ENCODE data around the gene OGDHL. TPM values are rescaled to one million over a fixed set of nuclear protein-coding genes. Genes with fewer than 3 reads are reported as not detected.

The OGDHL gene
- total RNA-seq, 4 donors from 2014 or later = 0.62 to 1.8 (median 1.2) TPM

- H3K4me3 ChIP-seq = no peak overlapping the region
- WGBS, 2 donors (ENCODE audit: low coverage in 1 of 2) = 60 to 80% methylated on average over 2 to 4 of the region's 7 CpGs
- ATAC-seq = no peak
Observed at GRCh38 chr10:49696311-49696710, 65.8 kb downstream of the OGDHL start.

GRCh38 chr10:49694466-49694865, 67.7 kb downstream of the OGDHL start:
- peaks cover 0 to 5% (median 0%) of the 10 kb centered on the region in 3 donors for H3K9me3 ChIP-seq
- H3K27me3 ChIP-seq = peaks cover 48% of the 10 kb centered on the region
- 76% methylated on average over 4 of the region's 6 CpGs; no CpG with 5 or more reads in 1 of the 2 donors for WGBS, 2 donors (ENCODE audit: low coverage in 1 of 2)
- no peak for ATAC-seq
- no peak overlapping the region for H3K4me3 ChIP-seq
- no peak overlapping the region for H3K27ac ChIP-seq
- H3K4me1 ChIP-seq = no peaks in the 10 kb centered on the region
- no peak for TF ChIP-seq CTCF (IDR thresholded peaks at IDR 0.05)
- TF ChIP-seq POLR2A (IDR thresholded peaks at IDR 0.05) = no peak
- no peak for TF ChIP-seq EP300 (IDR thresholded peaks at IDR 0.05)
- no peak for TF ChIP-seq POLR2AphosphoS5 (IDR thresholded peaks at IDR 0.05)
- H3K36me3 ChIP-seq = no peaks in the 10 kb centered on the region

More at GRCh38 chr10:49696311-49696710, 65.8 kb downstream of the OGDHL start:
- H3K36me3 ChIP-seq = no peaks in the 10 kb centered on the region
- TF ChIP-seq POLR2AphosphoS5 (IDR thresholded peaks at IDR 0.05) (no peak), POLR2A (IDR thresholded peaks at IDR 0.05) (no peak), EP300 (IDR thresholded peaks at IDR 0.05) (no peak), CTCF (IDR thresholded peaks at IDR 0.05) (no peak)
- peaks cover 0 to 5% (median 0%) of the 10 kb centered on the region in 3 donors for H3K9me3 ChIP-seq
- H3K27ac ChIP-seq = no peak overlapping the region
- H3K27me3 ChIP-seq = peaks cover 37% of the 10 kb centered on the region
- no peaks in the 10 kb centered on the region for H3K4me1 ChIP-seq

- no peak for TF ChIP-seq POLR2AphosphoS5 (IDR thresholded peaks at IDR 0.05)
- no peak for TF ChIP-seq EP300 (IDR thresholded peaks at IDR 0.05)
- no peak for TF ChIP-seq CTCF (IDR thresholded peaks at IDR 0.05)
- TF ChIP-seq POLR2A (IDR thresholded peaks at IDR 0.05) = no peak
- no peak overlapping the region for H3K4me3 ChIP-seq
- no peaks in the 10 kb centered on the region for H3K36me3 ChIP-seq
- WGBS, 2 donors (ENCODE audit: low coverage in 1 of 2) = no CpG with 5 or more reads among the region's 9 CpGs
- peaks cover 0 to 12% (median 0%) of the 10 kb centered on the region in 3 donors for H3K9me3 ChIP-seq
- no peaks in the 10 kb centered on the region for H3K4me1 ChIP-seq
- no peak overlapping the region for H3K27ac ChIP-seq
- ATAC-seq = no peak
- H3K27me3 ChIP-seq = peaks cover 63% of the 10 kb centered on the region
Observed at GRCh38 chr10:49691588-49691987, 70.5 kb downstream of the OGDHL start.

- Histone ChIP-seq H3K36me3 (no peaks in the 10 kb centered on the region), H3K27ac (no peak overlapping the region), H3K9me3 (peaks cover 0 to 17% (median 0%) of the 10 kb centered on the region in 3 donors), H3K4me3 (no peak overlapping the region), H3K4me1 (no peaks in the 10 kb centered on the region), H3K27me3 (peaks cover 59% of the 10 kb centered on the region)
- WGBS, 2 donors (ENCODE audit: low coverage in 1 of 2) = 3 to 8% methylated on average over 6 to 9 of the region's 12 CpGs
- TF ChIP-seq POLR2AphosphoS5 (IDR thresholded peaks at IDR 0.05) = no peak
- no peak for TF ChIP-seq POLR2A (IDR thresholded peaks at IDR 0.05)
- TF ChIP-seq EP300 (IDR thresholded peaks at IDR 0.05) = no peak
- no peak for TF ChIP-seq CTCF (IDR thresholded peaks at IDR 0.05)
- ATAC-seq = no peak
Observed at GRCh38 chr10:49690698-49691356, 71.3 kb downstream of the OGDHL start.

GRCh38 chr10:49689882-49690510, 72.1 kb downstream of the OGDHL start:
- 9 to 10% methylated on average over 11 of the region's 12 CpGs for WGBS, 2 donors (ENCODE audit: low coverage in 1 of 2)
- peaks cover 59% of the 10 kb centered on the region for H3K27me3 ChIP-seq
- no peak for ATAC-seq

More at GRCh38 chr10:49689882-49690510, 72.1 kb downstream of the OGDHL start:
- TF ChIP-seq POLR2AphosphoS5 (IDR thresholded peaks at IDR 0.05) (no peak), CTCF (IDR thresholded peaks at IDR 0.05) (no peak), EP300 (IDR thresholded peaks at IDR 0.05) (no peak), POLR2A (IDR thresholded peaks at IDR 0.05) (no peak)
- H3K36me3 ChIP-seq = no peaks in the 10 kb centered on the region
- no peak overlapping the region for H3K4me3 ChIP-seq
- H3K9me3 ChIP-seq = peaks cover 0 to 25% (median 0%) of the 10 kb centered on the region in 3 donors
- H3K27ac ChIP-seq = no peak overlapping the region
- no peaks in the 10 kb centered on the region for H3K4me1 ChIP-seq

All from gastroesophageal sphincter (tissue), 4 donors.